Lung (tissue), 12 donors: ENCODE results near the gene ACTRT2. TPM values are rescaled to one million over a fixed set of nuclear protein-coding genes. Genes with fewer than 3 reads are reported as not detected.

Source experiments
- ATAC-seq: fragments of 200-7000 bp; cut with Tn5 transposase; one replicate; pipeline ENCODE4 v1.9.1; 2020; ENCODE audit warnings: moderate number of reproducible peaks; ENCODE audit not compliant: insufficient read depth, low FRiP score
- DNase-seq, 3 donors: peaks; one replicate each; pipeline ENCODE4 v3.0.0-alpha.2; 2013 to 2017
- H3K27ac ChIP-seq, 2 donors: one replicate each; pipeline ENCODE4 v1.5.1; 2013; ENCODE audit warnings: mild to moderate bottlenecking in 2 of 2, moderate library complexity in 2 of 2, control low read depth in 1 of 2, inconsistent platforms in 1 of 2, low read depth in 1 of 2, low read length in 1 of 2
- H3K27me3 ChIP-seq, 3 donors: one replicate each; pipeline ENCODE4 v1.5.1; 2013; ENCODE audit warnings: low read length in 2 of 3; ENCODE audit not compliant: control insufficient read depth in 3 of 3, insufficient read depth in 3 of 3
- H3K36me3 ChIP-seq, 4 donors: one replicate each; pipeline ENCODE4 v1.5.1; 2013; ENCODE audit warnings: low read length in 4 of 4, mild to moderate bottlenecking in 1 of 4, moderate library complexity in 1 of 4; ENCODE audit not compliant: control insufficient read depth in 4 of 4, insufficient read depth in 4 of 4
- H3K4me1 ChIP-seq, 5 donors: one replicate each; pipeline ENCODE4 v1.5.1; 2013; ENCODE audit warnings: low read length in 5 of 5, mild to moderate bottlenecking in 2 of 5, moderate library complexity in 1 of 5; ENCODE audit not compliant: control insufficient read depth in 5 of 5, insufficient read depth in 5 of 5
- H3K4me3 ChIP-seq: one replicate; pipeline ENCODE4 v1.5.1; 2013; ENCODE audit warnings: mild to moderate bottlenecking, control low read depth, moderate library complexity
- H3K9ac ChIP-seq, 2 donors: one replicate each; pipeline ENCODE4 v1.5.1; 2013; ENCODE audit warnings: low read length in 2 of 2, control low read depth in 1 of 2; ENCODE audit not compliant: insufficient read depth in 1 of 2
- H3K9me3 ChIP-seq, 4 donors: one replicate each; pipeline ENCODE4 v1.5.1; 2013; ENCODE audit warnings: low read length in 3 of 4, mild to moderate bottlenecking in 1 of 4, moderate library complexity in 1 of 4; ENCODE audit not compliant: control insufficient read depth in 4 of 4, insufficient read depth in 3 of 4
- WGBS, 2 donors: extraction: QIAGEN DNeasy Blood & Tissue Kit; methylation state at CpG; one replicate each; pipeline ENCODE4 v1.1.7; 2013; 5-methylcytosine and 5-hydroxymethylcytosine counted together
- polyA plus RNA-seq, 2 donors: library from polyadenylated mRNA; stranded (reverse); fragments of 200-250 nt; gene quantifications; one replicate each; pipeline ENCODE4 v1.2.1, GENCODE V29; 2013
- total RNA-seq, 2 donors: library from RNA; depleted of rRNA in 1 of 2; stranded (reverse); fragments of >200 nt in 1 of 2; gene quantifications; one replicate each; pipeline ENCODE4 v1.2.1, GENCODE V29; 2014 to 2021
- TF ChIP-seq, protein P1 (sequence below): IDR thresholded peaks from 2 replicates; pipeline ENCODE4 v1.5.1; 2012; ENCODE audit warnings: mild to moderate bottlenecking; ENCODE audit errors: control extremely low read depth, extremely low read depth
- donor health status: control.
- donor health status: control.
- donor health status: Bipolar disorder and iron deficiency.
- donor health status: healthy.
- donor health status: DM: yes; HTN: yes; CAD: no.

Gene ACTRT2
- total and polyA plus RNA-seq, 4 donors = not detected

DNA sequence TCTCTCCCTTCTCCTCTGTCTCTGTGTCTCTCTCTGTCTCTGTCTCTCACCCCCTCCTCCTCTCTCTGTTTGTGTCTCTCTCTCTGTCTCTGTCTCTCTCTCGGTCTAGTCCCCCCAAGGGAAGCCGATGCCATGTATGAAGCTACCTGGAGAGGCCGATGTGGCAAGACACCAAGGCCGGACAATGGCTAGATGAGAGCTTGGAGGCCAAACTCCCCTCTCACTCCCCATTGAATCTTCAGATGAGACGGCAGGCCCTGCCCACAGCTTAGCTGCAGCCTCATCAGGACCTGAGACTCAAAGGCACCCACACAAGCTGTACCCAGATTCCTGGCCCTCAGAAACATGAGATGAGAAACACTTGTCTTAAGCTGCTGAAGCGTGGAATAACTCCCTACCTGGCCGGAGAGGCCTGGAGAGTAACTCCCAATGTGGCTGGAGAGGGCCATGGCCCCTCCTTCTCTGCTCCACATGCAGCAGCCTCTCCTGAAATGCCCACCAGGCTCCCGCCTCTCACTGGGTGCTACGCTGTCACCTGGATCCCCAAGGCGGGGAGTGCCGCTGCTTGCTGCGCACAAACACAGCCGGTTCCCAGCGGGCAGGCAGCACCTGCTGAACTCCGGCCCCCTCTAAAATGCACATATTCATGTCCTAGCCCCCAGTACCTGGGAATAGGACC lies 7.8 kb upstream of the ACTRT2 start:
- peaks cover 0 to 26% (median 18%) of the 10 kb centered on the region in 3 donors for H3K27me3 ChIP-seq

DNA sequence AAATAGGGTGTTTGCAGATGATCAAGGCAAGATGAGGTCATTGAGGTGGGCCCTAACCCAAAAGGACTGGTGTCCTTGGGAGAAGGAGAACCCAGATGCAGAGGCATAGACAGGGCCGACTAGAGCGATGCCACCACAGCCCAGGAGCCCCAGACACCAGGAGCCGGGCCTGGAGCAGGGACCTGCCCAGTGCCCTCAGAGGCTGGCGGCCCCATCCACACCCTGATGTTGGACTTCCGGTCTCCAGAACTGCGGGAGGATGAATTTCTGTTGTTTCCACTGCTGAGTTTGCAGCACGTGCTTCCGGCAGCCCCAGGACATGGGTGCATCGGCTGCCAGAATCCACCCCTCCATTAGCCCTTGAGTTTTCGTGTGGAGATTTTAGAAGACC lies 7.2 kb upstream of the ACTRT2 start:
- ATAC-seq (no peak), DNase-seq (peak in 1 of 3 donors; percentile 10)
- TF ChIP-seq, protein P1, sequence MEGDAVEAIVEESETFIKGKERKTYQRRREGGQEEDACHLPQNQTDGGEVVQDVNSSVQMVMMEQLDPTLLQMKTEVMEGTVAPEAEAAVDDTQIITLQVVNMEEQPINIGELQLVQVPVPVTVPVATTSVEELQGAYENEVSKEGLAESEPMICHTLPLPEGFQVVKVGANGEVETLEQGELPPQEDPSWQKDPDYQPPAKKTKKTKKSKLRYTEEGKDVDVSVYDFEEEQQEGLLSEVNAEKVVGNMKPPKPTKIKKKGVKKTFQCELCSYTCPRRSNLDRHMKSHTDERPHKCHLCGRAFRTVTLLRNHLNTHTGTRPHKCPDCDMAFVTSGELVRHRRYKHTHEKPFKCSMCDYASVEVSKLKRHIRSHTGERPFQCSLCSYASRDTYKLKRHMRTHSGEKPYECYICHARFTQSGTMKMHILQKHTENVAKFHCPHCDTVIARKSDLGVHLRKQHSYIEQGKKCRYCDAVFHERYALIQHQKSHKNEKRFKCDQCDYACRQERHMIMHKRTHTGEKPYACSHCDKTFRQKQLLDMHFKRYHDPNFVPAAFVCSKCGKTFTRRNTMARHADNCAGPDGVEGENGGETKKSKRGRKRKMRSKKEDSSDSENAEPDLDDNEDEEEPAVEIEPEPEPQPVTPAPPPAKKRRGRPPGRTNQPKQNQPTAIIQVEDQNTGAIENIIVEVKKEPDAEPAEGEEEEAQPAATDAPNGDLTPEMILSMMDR = no peak
- peaks cover 0 to under 1% (median 0%) of the 10 kb centered on the region in 4 donors for H3K9me3 ChIP-seq
- no peak overlapping the region for H3K9ac ChIP-seq
- 73 to 74% methylated on average over 10 of the region's 10 CpGs for WGBS, 2 donors
- peaks cover 0 to 26% (median 18%) of the 10 kb centered on the region in 3 donors for H3K27me3 ChIP-seq
- H3K4me3 ChIP-seq = no peak overlapping the region
- H3K27ac ChIP-seq = no peak overlapping the region
- H3K4me1 ChIP-seq = peaks cover 0 to 5% (median 0%) of the 10 kb centered on the region in 5 donors
- H3K36me3 ChIP-seq = no peaks in the 10 kb centered on the region

More for the DNA sequence above, 7.8 kb upstream of the ACTRT2 start:
- ATAC-seq (no peak), DNase-seq (peak in 1 of 3 donors; percentile 11)
- WGBS, 2 donors = 78 to 91% methylated on average over 15 of the region's 15 CpGs
- TF ChIP-seq, protein P1 = no peak
- H3K36me3 ChIP-seq = no peaks in the 10 kb centered on the region
- peaks cover 0 to 4% (median 2%) of the 10 kb centered on the region in 4 donors for H3K9me3 ChIP-seq
- H3K27ac ChIP-seq = no peak overlapping the region
- H3K9ac ChIP-seq = no peak overlapping the region
- peaks cover 0 to 5% (median 0%) of the 10 kb centered on the region in 5 donors for H3K4me1 ChIP-seq
- H3K4me3 ChIP-seq = no peak overlapping the region

DNA sequence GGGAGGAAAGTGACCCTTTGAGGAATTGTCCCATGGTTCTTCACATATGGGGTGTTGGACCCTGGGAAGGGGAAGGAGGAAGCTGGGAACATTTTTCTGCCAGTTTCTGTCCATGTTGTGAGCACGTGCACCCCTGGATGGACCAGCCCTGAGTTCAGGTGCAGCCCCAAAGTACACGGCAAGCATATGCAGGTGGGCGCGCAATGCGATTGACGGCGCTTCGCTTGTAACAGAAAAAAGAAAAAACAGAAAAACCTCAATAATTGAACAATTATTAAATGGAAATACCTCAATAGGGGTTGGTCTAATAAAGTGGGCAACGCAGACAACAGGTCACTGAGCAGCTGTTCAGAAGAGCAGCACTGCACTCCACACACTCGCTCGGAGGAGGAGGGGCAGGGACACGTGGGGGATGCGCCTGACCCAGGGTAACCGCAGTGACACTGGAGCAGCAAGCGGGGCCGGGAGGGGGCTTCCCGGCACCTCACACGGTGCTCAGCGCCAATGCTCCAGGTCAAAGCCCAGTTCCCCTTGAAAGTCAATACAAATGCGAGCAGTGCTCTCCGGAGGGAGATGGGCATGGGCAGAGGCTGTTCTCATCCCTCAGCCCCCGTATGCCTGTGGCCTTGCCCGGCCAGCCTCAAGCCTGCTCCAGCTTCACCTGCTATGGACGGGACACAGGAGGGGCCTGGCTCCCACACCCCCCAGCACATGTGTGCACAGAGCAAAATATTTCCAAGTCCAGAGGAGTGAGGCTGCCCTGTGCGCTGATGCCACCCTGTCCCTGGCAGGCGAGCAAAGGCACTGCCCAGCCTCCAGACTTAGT lies 6.6 kb upstream of the ACTRT2 start:
- H3K9ac ChIP-seq = no peak overlapping the region
- 75 to 80% methylated on average over 26 of the region's 26 CpGs for WGBS, 2 donors
- TF ChIP-seq, protein P1 = no peak
- no peak overlapping the region for H3K4me3 ChIP-seq
- no peaks in the 10 kb centered on the region for H3K36me3 ChIP-seq
- DNase-seq = peak in 1 of 3 donors; percentile 6
- no peak overlapping the region for H3K27ac ChIP-seq
- H3K4me1 ChIP-seq = peaks cover 0 to 5% (median 0%) of the 10 kb centered on the region in 5 donors
- no peak for ATAC-seq
- no peaks in the 10 kb centered on the region for H3K9me3 ChIP-seq
- H3K27me3 ChIP-seq = peaks cover 0 to 26% (median 18%) of the 10 kb centered on the region in 3 donors
